WTC11 (cell line): Measurements from ENCODE around the gene PKIB. TPM values are rescaled to one million over a fixed set of nuclear protein-coding genes. Genes with fewer than 3 reads are reported as not detected.

ENCODE experiments used
- ATAC-seq: fragments of 200-7000 bp; cut with Tn5 transposase; 2 replicates; pipeline ENCODE4 v1.10.0; 2021; ENCODE audit warnings: mild to moderate bottlenecking, moderate library complexity
- CTCF ChIA-PET: fragments of 300-600 bp; sonication (Branson Sonifier 250); formaldehyde crosslinking; loops from one replicate; lab custom pipeline; 2021; ENCODE audit warnings: antibody characterized with exemption; lab: Charles Lee
- POLR2A ChIA-PET: fragments of 350-600 bp; sonication (Branson Sonifier 250); formaldehyde crosslinking; loops from one replicate; lab custom pipeline; 2021; ENCODE audit warnings: antibody characterized with exemption; lab: Charles Lee
- DNase-seq: peaks from one replicate; pipeline ENCODE4 v3.0.0; 2021; ENCODE audit warnings: low spot score
- H3K27ac Mint-ChIP-seq: 2 replicates; pipeline ENCODE4 v1.8.0; 2021; ENCODE audit warnings: mixed read lengths
- H3K27me3 Mint-ChIP-seq: 2 replicates; pipeline ENCODE4 v1.8.0; 2021; ENCODE audit warnings: low read depth, mild to moderate bottlenecking, moderate library complexity, mixed read lengths
- H3K36me3 Mint-ChIP-seq: 2 replicates; pipeline ENCODE4 v1.8.0; 2021; ENCODE audit warnings: mixed read lengths
- H3K4me1 Mint-ChIP-seq: 2 replicates; pipeline ENCODE4 v1.8.0; 2022; ENCODE audit warnings: mixed read lengths
- H3K4me3 Mint-ChIP-seq: 2 replicates; pipeline ENCODE4 v1.8.0; 2021; ENCODE audit warnings: mild to moderate bottlenecking, moderate library complexity, mixed read lengths
- H3K9me3 Mint-ChIP-seq: 2 replicates; pipeline ENCODE4 v1.8.0; 2021; ENCODE audit warnings: mixed read lengths
- ATF6 ChIP-seq: sonication (generic); formaldehyde crosslinking; IDR thresholded peaks from 2 replicates; pipeline ENCODE4 v1.8.1; 2023; ENCODE audit warnings: mild to moderate bottlenecking, missing genetic modification reagents
- EMX1 ChIP-seq: fragments of 250-450 bp; sonication (Bioruptor Pico); IDR thresholded peaks from 2 replicates; pipeline ENCODE4 v1.8.0; 2021; ENCODE audit warnings: mild to moderate bottlenecking
- ERG ChIP-seq: fragments of 250-450 bp; sonication (Bioruptor Pico); IDR thresholded peaks from 2 replicates; pipeline ENCODE4 v1.8.0; 2021; ENCODE audit warnings: mild to moderate bottlenecking
- ETV6 ChIP-seq: sonication (generic); formaldehyde crosslinking; IDR thresholded peaks from 2 replicates; pipeline ENCODE4 v1.8.1; 2022; ENCODE audit warnings: mild to moderate bottlenecking, missing genetic modification reagents
- FOXP1 ChIP-seq: sonication (generic); formaldehyde crosslinking; IDR thresholded peaks from 2 replicates; pipeline ENCODE4 v1.8.0; 2022; ENCODE audit warnings: missing genetic modification reagents, mild to moderate bottlenecking, moderate library complexity, borderline replicate concordance
- HMGA2 ChIP-seq: fragments of 250-450 bp; sonication (Bioruptor Pico); IDR thresholded peaks from 2 replicates; pipeline ENCODE4 v1.4.0; 2021; ENCODE audit warnings: mild to moderate bottlenecking, moderate library complexity
- JUN ChIP-seq: sonication (generic); formaldehyde crosslinking; IDR thresholded peaks from 2 replicates; pipeline ENCODE4 v1.8.0; 2023; ENCODE audit warnings: mild to moderate bottlenecking, missing genetic modification reagents
- MLX ChIP-seq: sonication (generic); formaldehyde crosslinking; IDR thresholded peaks from 2 replicates; pipeline ENCODE4 v1.8.1; 2023; ENCODE audit warnings: mild to moderate bottlenecking, missing genetic modification reagents, moderate library complexity
- MYBL2 ChIP-seq: sonication (generic); formaldehyde crosslinking; IDR thresholded peaks from 2 replicates; pipeline ENCODE4 v1.8.1; 2023; ENCODE audit warnings: mild to moderate bottlenecking, moderate library complexity, missing genetic modification reagents
- NFYB ChIP-seq: sonication (generic); formaldehyde crosslinking; conservative IDR thresholded peaks from 2 replicates; pipeline ENCODE4 v1.8.0; 2022; ENCODE audit warnings: low read depth, missing genetic modification reagents
- NR3C1 ChIP-seq: sonication (generic); formaldehyde crosslinking; conservative IDR thresholded peaks from 2 replicates; pipeline ENCODE4 v1.8.1; 2023; ENCODE audit warnings: low read depth, mild to moderate bottlenecking, missing genetic modification reagents
- OVOL2 ChIP-seq: fragments of 250-450 bp; sonication (Bioruptor Pico); IDR thresholded peaks from 2 replicates; pipeline ENCODE4 v1.9.0; 2021; ENCODE audit warnings: mild to moderate bottlenecking, borderline replicate concordance
- RELA ChIP-seq: sonication (generic); formaldehyde crosslinking; IDR thresholded peaks from 2 replicates; pipeline ENCODE4 v1.8.1; 2022; ENCODE audit warnings: missing genetic modification reagents, mild to moderate bottlenecking, borderline replicate concordance
- TEAD4 ChIP-seq: sonication (generic); formaldehyde crosslinking; IDR thresholded peaks from 2 replicates; pipeline ENCODE4 v1.8.0; 2022; ENCODE audit warnings: mild to moderate bottlenecking, missing genetic modification reagents
- ZBTB21 ChIP-seq: sonication (generic); formaldehyde crosslinking; IDR thresholded peaks from 2 replicates; pipeline ENCODE4 v1.8.1; 2023; ENCODE audit warnings: mild to moderate bottlenecking, missing genetic modification reagents, borderline replicate concordance
- ZNF425 ChIP-seq: fragments of 250-450 bp; sonication (Bioruptor Pico); conservative IDR thresholded peaks from 2 replicates; pipeline ENCODE4 v1.9.0; 2021; ENCODE audit warnings: mild to moderate bottlenecking
- total RNA-seq: library from RNA; stranded (reverse); gene quantifications from 3 replicates; pipeline ENCODE4 v1.2.3, GENCODE V29; 2021
- TF ChIP-seq, protein P1 (sequence below): sonication (generic); formaldehyde crosslinking; IDR thresholded peaks from 2 replicates; pipeline ENCODE4 v1.8.0; 2022; ENCODE audit warnings: mild to moderate bottlenecking, missing genetic modification reagents
- TF ChIP-seq, protein P2 (sequence below): fragments of 250-450 bp; sonication (Bioruptor Pico); IDR thresholded peaks from 2 replicates; pipeline ENCODE4 v1.9.0; 2021; ENCODE audit warnings: mild to moderate bottlenecking
- TF ChIP-seq, protein P3 (sequence below): fragments of 250-450 bp; sonication (Bioruptor Pico); IDR thresholded peaks from 2 replicates; pipeline ENCODE4 v1.9.0; 2021; ENCODE audit warnings: mild to moderate bottlenecking

PKIB gene
- total RNA-seq, 1 experiment from 2014 or later: 26.4 TPM

DNA sequence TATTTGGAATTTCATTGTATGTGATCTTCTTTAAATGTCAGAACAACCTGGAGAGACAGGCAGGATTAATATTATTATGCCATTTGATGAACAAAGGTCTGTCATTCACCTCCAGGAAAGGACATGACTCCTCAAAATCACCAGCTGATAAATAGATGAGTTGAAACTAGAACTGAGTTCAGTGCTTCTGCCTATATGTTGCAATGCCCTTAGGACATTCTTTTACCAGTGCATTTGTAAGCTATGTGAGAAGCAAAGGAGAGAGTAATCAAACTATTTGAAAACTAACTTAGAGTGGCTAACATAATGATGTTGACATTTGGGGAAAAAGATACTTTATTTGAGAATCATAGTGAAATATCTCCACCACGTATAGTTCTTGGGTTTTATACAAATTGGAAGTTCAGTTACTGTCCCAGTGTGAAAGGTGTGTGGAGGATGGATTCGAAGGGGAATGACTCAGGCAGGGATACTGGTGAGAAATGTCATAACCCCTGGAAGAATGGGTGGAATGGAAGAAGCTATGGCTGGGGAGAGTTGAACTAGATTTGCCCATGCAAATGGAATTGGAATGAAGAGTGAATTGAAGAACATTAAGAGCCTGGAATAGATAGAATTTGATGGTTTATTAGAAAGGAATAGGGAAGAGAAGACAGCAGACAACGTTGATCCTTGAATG is 21.5 kb downstream of the PKIB start:
- no peak for DNase-seq
- TF ChIP-seq ZNF425 (CRISPR knock-in tag) (no peak), NFYB (CRISPR knock-in tag) (no peak), ZBTB21 (CRISPR knock-in tag) (no peak), RELA (no peak), OVOL2 (CRISPR knock-in tag) (no peak)
- TF ChIP-seq, protein P1, sequence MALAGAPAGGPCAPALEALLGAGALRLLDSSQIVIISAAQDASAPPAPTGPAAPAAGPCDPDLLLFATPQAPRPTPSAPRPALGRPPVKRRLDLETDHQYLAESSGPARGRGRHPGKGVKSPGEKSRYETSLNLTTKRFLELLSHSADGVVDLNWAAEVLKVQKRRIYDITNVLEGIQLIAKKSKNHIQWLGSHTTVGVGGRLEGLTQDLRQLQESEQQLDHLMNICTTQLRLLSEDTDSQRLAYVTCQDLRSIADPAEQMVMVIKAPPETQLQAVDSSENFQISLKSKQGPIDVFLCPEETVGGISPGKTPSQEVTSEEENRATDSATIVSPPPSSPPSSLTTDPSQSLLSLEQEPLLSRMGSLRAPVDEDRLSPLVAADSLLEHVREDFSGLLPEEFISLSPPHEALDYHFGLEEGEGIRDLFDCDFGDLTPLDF: no peak
- TF ChIP-seq, protein P2, sequence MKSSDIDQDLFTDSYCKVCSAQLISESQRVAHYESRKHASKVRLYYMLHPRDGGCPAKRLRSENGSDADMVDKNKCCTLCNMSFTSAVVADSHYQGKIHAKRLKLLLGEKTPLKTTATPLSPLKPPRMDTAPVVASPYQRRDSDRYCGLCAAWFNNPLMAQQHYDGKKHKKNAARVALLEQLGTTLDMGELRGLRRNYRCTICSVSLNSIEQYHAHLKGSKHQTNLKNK: no peak
- TF ChIP-seq, protein P3, sequence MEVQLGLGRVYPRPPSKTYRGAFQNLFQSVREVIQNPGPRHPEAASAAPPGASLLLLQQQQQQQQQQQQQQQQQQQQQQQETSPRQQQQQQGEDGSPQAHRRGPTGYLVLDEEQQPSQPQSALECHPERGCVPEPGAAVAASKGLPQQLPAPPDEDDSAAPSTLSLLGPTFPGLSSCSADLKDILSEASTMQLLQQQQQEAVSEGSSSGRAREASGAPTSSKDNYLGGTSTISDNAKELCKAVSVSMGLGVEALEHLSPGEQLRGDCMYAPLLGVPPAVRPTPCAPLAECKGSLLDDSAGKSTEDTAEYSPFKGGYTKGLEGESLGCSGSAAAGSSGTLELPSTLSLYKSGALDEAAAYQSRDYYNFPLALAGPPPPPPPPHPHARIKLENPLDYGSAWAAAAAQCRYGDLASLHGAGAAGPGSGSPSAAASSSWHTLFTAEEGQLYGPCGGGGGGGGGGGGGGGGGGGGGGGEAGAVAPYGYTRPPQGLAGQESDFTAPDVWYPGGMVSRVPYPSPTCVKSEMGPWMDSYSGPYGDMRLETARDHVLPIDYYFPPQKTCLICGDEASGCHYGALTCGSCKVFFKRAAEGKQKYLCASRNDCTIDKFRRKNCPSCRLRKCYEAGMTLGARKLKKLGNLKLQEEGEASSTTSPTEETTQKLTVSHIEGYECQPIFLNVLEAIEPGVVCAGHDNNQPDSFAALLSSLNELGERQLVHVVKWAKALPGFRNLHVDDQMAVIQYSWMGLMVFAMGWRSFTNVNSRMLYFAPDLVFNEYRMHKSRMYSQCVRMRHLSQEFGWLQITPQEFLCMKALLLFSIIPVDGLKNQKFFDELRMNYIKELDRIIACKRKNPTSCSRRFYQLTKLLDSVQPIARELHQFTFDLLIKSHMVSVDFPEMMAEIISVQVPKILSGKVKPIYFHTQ (CRISPR knock-in tag): no peak
- TF ChIP-seq, all 79 proteins: peak for 0
- Mint-ChIP-seq H3K4me1 (no peaks in the 10 kb centered on the region), H3K9me3 (no peaks in the 10 kb centered on the region), H3K36me3 (no peaks in the 10 kb centered on the region), H3K4me3 (no peak overlapping the region), H3K27me3 (no peaks in the 10 kb centered on the region), H3K27ac (no peak overlapping the region)
- ChIA-PET POLR2A (no interaction called here), CTCF (no interaction called here)
- ATAC-seq: no peak

DNA sequence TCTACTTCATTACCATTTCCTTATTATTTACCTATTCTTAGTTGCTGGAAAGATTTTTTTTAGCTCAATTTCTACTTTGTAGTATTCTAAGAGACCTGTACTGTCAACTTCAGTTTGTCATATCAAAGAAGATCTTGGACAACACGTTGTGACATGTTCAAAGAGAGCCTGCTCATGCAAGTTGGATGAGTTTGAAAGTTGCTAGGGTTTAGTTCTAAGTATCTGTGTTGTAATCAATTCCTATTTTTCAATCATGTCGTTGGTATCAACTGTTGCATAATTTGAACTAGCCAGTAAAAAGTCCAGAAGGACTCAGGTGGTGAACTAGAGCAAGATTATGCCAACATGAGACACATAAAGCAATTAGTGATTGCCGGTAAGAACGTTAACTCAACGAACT is 30.2 kb downstream of the PKIB start:
- Mint-ChIP-seq H3K27me3 (no peaks in the 10 kb centered on the region), H3K4me1 (no peaks in the 10 kb centered on the region), H3K4me3 (no peak overlapping the region), H3K9me3 (no peaks in the 10 kb centered on the region), H3K36me3 (no peaks in the 10 kb centered on the region), H3K27ac (no peak overlapping the region)
- DNase-seq (no peak), ATAC-seq (no peak)
- TF ChIP-seq ERG (CRISPR knock-in tag): no peak
- no peak for TF ChIP-seq MLX (CRISPR knock-in tag)
- TF ChIP-seq EMX1: no peak
- no peak for TF ChIP-seq MYBL2 (CRISPR knock-in tag)
- no peak for TF ChIP-seq ZBTB21 (CRISPR knock-in tag)
- no peak for TF ChIP-seq ETV6 (CRISPR knock-in tag)
- ChIA-PET CTCF (no interaction called here), POLR2A (no interaction called here)

DNA sequence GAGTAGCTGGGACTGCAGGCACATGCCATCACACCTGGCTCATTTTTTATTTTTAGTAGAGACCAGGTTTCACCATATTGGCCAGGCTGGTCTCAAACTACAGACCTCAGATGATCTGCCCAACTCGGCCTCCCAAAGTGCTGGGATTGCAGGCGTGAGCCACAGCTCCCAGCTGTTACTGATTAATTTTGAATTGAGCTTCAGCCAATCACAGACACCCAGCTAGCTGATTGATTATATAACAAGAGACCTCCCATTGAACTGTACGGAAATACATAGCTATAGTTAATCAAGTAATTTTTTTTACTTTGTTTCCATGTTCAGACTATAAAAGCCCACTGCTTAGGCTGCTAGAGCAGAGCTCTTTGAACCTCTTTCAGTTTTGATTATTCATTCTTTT is 31.6 kb downstream of the PKIB start:
- Mint-ChIP-seq H3K4me1 (no peaks in the 10 kb centered on the region), H3K36me3 (no peaks in the 10 kb centered on the region), H3K9me3 (no peaks in the 10 kb centered on the region), H3K4me3 (no peak overlapping the region), H3K27ac (no peak overlapping the region), H3K27me3 (no peaks in the 10 kb centered on the region)
- DNase-seq: no peak
- POLR2A ChIA-PET: no interaction called here
- CTCF ChIA-PET: no interaction called here
- no peak for ATAC-seq
- TF ChIP-seq JUN (no peak), HMGA2 (CRISPR knock-in tag) (no peak), NR3C1 (CRISPR knock-in tag) (no peak), FOXP1 (CRISPR knock-in tag) (no peak), TEAD4 (CRISPR knock-in tag) (no peak), ATF6 (CRISPR knock-in tag) (no peak)
